B cell (primary cell): ENCODE results near the gene SRPX2. TPM values are rescaled to one million over a fixed set of nuclear protein-coding genes. Genes with fewer than 3 reads are reported as not detected.

Experiments
- ATAC-seq: fragments of 200-7000 bp; cut with Tn5 transposase; one replicate; pipeline ENCODE4 v1.10.0; 2021; ENCODE audit warnings: low read depth, mild to moderate bottlenecking, moderate number of reproducible peaks, moderate library complexity
- CTCF ChIA-PET: fragments of 350-600 bp; sonication (Branson Sonifier 250); formaldehyde crosslinking; loops from one replicate; lab custom pipeline; 2021; ENCODE audit warnings: antibody characterized with exemption, inconsistent platforms; lab: Charles Lee
- POLR2A ChIA-PET: fragments of 350-600 bp; sonication (Branson Sonifier 250); formaldehyde crosslinking; loops from one replicate; lab custom pipeline; 2021; ENCODE audit warnings: antibody characterized with exemption; lab: Charles Lee
- DNase-seq: peaks from one replicate; pipeline ENCODE4 v3.0.0; 2013
- H2AFZ ChIP-seq: 2 replicates; pipeline ENCODE4 v1.6.1; 2012; ENCODE audit warnings: mild to moderate bottlenecking, low read depth, low read length; ENCODE audit not compliant: insufficient read depth, poor library complexity, severe bottlenecking
- H3K27ac ChIP-seq, 2 donors: 1 replicate in 1 of 2; 2 replicates in 1 of 2; pipeline ENCODE4 v1.5.1; 2012 to 2013; ENCODE audit warnings: low read length in 2 of 2, mild to moderate bottlenecking in 2 of 2, moderate library complexity in 1 of 2
- H3K27me3 ChIP-seq, 4 experiments: fragments of 200-600 bp in 1 of 4; sonication (generic) in 1 of 4; replicated peaks in 1 of 4; 1 replicate in 2 of 4; 2 replicates in 2 of 4; pipeline versions ENCODE4 v1.6.1 to v1.7.0; 2013 to 2016; ENCODE audit warnings: low read length in 3 of 4, mild to moderate bottlenecking in 2 of 4, mixed read lengths in 1 of 4, moderate library complexity in 1 of 4; ENCODE audit not compliant: insufficient read depth in 4 of 4, control insufficient read depth in 3 of 4; ENCODE audit errors: control extremely low read depth in 1 of 4
- H3K36me3 ChIP-seq, 2 experiments: replicated peaks in 1 of 2; 1 replicate in 1 of 2; 2 replicates in 1 of 2; pipeline versions ENCODE4 v1.6.1 to v1.7.1; 2013; ENCODE audit warnings: low read length in 1 of 2; ENCODE audit not compliant: insufficient read depth in 2 of 2, control insufficient read depth in 1 of 2; ENCODE audit errors: control extremely low read depth in 1 of 2, extremely low read depth in 1 of 2
- H3K4me1 ChIP-seq, 2 donors: fragments of 200-600 bp in 1 of 2; sonication (generic) in 1 of 2; 1 replicate in 1 of 2; 2 replicates in 1 of 2; pipeline versions ENCODE4 v1.5.1 to v1.6.1; 2013 to 2017; ENCODE audit warnings: low read length in 2 of 2; ENCODE audit not compliant: control insufficient read depth in 2 of 2, insufficient read depth in 2 of 2
- H3K4me2 ChIP-seq: replicated peaks from 2 replicates; pipeline ENCODE3; 2012; ENCODE audit warnings: mild to moderate bottlenecking, low read depth, low read length; ENCODE audit not compliant: poor library complexity, severe bottlenecking
- H3K4me3 ChIP-seq, 5 experiments: fragments of 200-600 bp in 1 of 5; sonication (generic) in 1 of 5; 1 replicate in 3 of 5; 2 replicates in 2 of 5; pipeline versions ENCODE4 v1.5.1 to v1.7.0; 2011 to 2016; ENCODE audit warnings: low read length in 4 of 5, mild to moderate bottlenecking in 4 of 5, low read depth in 2 of 5, control low read depth in 1 of 5, moderate library complexity in 1 of 5; ENCODE audit not compliant: insufficient read depth in 1 of 5; ENCODE audit errors: control extremely low read depth in 1 of 5, extremely low read depth in 1 of 5
- H3K79me2 ChIP-seq: fragments of 200-600 bp; sonication (generic); one replicate; pipeline ENCODE4 v1.6.0; 2016; ENCODE audit warnings: low read length; ENCODE audit not compliant: control insufficient read depth, insufficient read depth
- H3K9ac ChIP-seq: fragments of 200-600 bp; sonication (generic); 2 replicates; pipeline ENCODE4 v1.6.1; 2017; ENCODE audit warnings: mild to moderate bottlenecking, low read length, moderate library complexity
- H3K9me3 ChIP-seq, 3 donors: one replicate each; pipeline versions ENCODE4 v1.6.1 to v1.7.1; 2013; ENCODE audit warnings: low read length in 2 of 3; ENCODE audit not compliant: control insufficient read depth in 2 of 3, insufficient read depth in 1 of 3; ENCODE audit errors: control extremely low read depth in 1 of 3
- H4K20me1 ChIP-seq: 2 replicates; pipeline ENCODE4 v1.6.0; 2012; ENCODE audit warnings: mild to moderate bottlenecking, low read length; ENCODE audit not compliant: insufficient read depth, control insufficient read depth, poor library complexity, severe bottlenecking
- H3K27ac Mint-ChIP-seq: one replicate; pipeline ENCODE4 v1.8.0; 2021; ENCODE audit warnings: mixed read lengths
- H3K27me3 Mint-ChIP-seq: one replicate; pipeline ENCODE4 v1.8.0; 2021; ENCODE audit warnings: mixed read lengths
- H3K4me1 Mint-ChIP-seq: one replicate; pipeline ENCODE4 v1.8.0; 2021; ENCODE audit warnings: mixed read lengths
- H3K4me3 Mint-ChIP-seq: one replicate; pipeline ENCODE4 v1.8.0; 2021; ENCODE audit warnings: mixed read lengths
- H3K9me3 Mint-ChIP-seq: one replicate; pipeline ENCODE4 v1.8.0; 2022; ENCODE audit warnings: mixed read lengths; ENCODE audit not compliant: insufficient read depth
- EZH2 ChIP-seq: IDR thresholded peaks from 2 replicates; pipeline ENCODE4 v1.6.1; 2012; ENCODE audit warnings: borderline replicate concordance, low read depth, mild to moderate bottlenecking, moderate library complexity, low read length; ENCODE audit not compliant: insufficient read depth, poor library complexity, severe bottlenecking
- WGBS: methylation state at CpG from one replicate; pipeline ENCODE4 v1.1.5; 2013; ENCODE audit warnings: missing lambda C conversion rate; ENCODE audit not compliant: insufficient coverage; 5-methylcytosine and 5-hydroxymethylcytosine counted together
- intact Hi-C: fragments of 100-400 bp; cut with micrococcal nuclease; formaldehyde crosslinking; loops from one replicate; pipeline ENCODE4 v1.10.0; 2022
- polyA plus RNA-seq: library from polyadenylated mRNA; depleted of rRNA; stranded (reverse); fragments of >200 nt; gene quantifications from 2 replicates; pipeline ENCODE4 v1.2.3, GENCODE V29; 2012
- total RNA-seq, 2 donors: library from RNA; stranded (reverse); fragments of 120-200 nt in 1 of 2; gene quantifications; 1 replicate in 1 of 2; 2 replicates in 1 of 2; pipeline versions ENCODE4 v1.2.3 to v1.2.4, GENCODE V29; 2013 to 2022
- TF ChIP-seq, protein P1 (sequence below): fragments of 200-600 bp; IDR thresholded peaks from one replicate; pipeline ENCODE4 v1.8.0; 2022; ENCODE audit warnings: antibody characterized with exemption, mild to moderate bottlenecking

The SRPX2 gene
- total and polyA plus RNA-seq, 2 donors (not counting 1 experiment from before 2014, with no cell fraction given), result not detected

DNA sequence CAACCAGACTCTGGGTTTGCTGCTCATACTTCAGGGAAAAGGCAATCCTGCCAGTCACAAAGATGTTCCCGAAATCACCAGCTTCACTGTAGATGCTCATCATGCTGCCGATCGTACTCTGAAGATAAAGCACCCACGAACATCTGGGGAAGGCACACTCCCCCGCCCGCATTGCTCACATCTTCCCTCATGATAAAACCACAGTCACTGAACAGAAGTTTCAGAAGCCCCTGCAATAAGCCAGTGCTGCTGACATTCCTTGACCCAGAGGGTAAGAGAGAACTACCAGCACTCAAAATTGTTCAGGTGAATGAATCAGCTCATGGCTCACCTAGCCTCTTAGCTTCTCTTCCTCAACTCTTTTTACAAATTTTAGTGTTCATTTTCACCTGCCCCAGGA, 43.1 kb downstream of the SRPX2 start:
- no peaks in the 10 kb centered on the region for H4K20me1 ChIP-seq
- Mint-ChIP-seq H3K27ac (peak overlapping the region; percentile 54), H3K27me3 (no peaks in the 10 kb centered on the region), H3K4me3 (peak overlapping the region; percentile 30), H3K9me3 (no peaks in the 10 kb centered on the region), H3K4me1 (peaks cover 30% of the 10 kb centered on the region)
- peak overlapping the region in 1 of 5 experiments; percentile 12 for H3K4me3 ChIP-seq
- intact Hi-C loops, result loop anchor here (2.0 kb wide), 1 partner anchor 600 kb away; no protein-coding TSS in a partner anchor
- peak overlapping the region; percentile 48 for H3K4me2 ChIP-seq
- H3K4me1 ChIP-seq, result peaks cover 26 to 28% of the 10 kb centered on the region in 2 donors
- H3K27me3 ChIP-seq, result no peaks in the 10 kb centered on the region
- ChIA-PET CTCF (interaction anchor here (0.9 to 7.4 kb wide), 7 partner anchors 8 to 518 kb away, joined by 3 to 171 read pairs (median 4); no protein-coding TSS in a partner anchor), POLR2A (no interaction called here)
- no peaks in the 10 kb centered on the region for H3K9me3 ChIP-seq
- peak overlapping the region; percentile 25 to 50 for H3K27ac ChIP-seq
- H3K9ac ChIP-seq, result peak overlapping the region; percentile 14
- peak; percentile 33 for DNase-seq
- 0% methylated on average over 4 of the region's 6 CpGs for WGBS
- TF ChIP-seq EZH2, result no peak
- TF ChIP-seq, protein P1, sequence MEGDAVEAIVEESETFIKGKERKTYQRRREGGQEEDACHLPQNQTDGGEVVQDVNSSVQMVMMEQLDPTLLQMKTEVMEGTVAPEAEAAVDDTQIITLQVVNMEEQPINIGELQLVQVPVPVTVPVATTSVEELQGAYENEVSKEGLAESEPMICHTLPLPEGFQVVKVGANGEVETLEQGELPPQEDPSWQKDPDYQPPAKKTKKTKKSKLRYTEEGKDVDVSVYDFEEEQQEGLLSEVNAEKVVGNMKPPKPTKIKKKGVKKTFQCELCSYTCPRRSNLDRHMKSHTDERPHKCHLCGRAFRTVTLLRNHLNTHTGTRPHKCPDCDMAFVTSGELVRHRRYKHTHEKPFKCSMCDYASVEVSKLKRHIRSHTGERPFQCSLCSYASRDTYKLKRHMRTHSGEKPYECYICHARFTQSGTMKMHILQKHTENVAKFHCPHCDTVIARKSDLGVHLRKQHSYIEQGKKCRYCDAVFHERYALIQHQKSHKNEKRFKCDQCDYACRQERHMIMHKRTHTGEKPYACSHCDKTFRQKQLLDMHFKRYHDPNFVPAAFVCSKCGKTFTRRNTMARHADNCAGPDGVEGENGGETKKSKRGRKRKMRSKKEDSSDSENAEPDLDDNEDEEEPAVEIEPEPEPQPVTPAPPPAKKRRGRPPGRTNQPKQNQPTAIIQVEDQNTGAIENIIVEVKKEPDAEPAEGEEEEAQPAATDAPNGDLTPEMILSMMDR, result no peak
- ATAC-seq, result no peak
- H3K79me2 ChIP-seq, result no peaks in the 10 kb centered on the region
- no peak overlapping the region for H2AFZ ChIP-seq
- no peaks in the 10 kb centered on the region for H3K36me3 ChIP-seq

DNA sequence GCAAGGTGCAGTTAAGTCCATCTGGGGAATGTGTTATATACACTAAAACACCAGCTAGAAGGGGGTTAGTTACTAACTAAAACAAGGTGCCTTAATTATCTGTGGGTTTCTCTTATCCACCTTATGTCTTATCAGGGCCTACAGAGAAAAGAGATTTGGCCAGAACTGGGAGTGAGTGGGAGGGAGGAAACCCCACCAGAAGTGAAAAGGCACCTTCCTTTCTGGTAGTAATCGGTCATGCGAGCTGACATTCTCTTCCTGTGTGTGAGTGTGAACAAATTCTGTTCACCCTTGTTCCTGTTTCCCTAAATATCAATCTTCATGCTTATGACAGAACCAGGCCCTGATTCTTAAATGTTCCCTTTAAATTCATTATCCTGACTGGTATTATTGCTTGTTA, 43.5 kb downstream of the SRPX2 start:
- CTCF ChIA-PET, result interaction anchor here (0.9 to 7.4 kb wide), 8 partner anchors 8 to 518 kb away, joined by 3 to 171 read pairs (median 4); no protein-coding TSS in a partner anchor
- POLR2A ChIA-PET, result no interaction called here
- Histone ChIP-seq H3K9ac (peak overlapping the region; percentile 14), H3K4me2 (peak overlapping the region; percentile 48), H4K20me1 (no peaks in the 10 kb centered on the region), H3K27ac (peak overlapping the region; percentile 25 to 50), H3K4me3 (peak overlapping the region in 1 of 5 experiments; percentile 12), H3K27me3 (no peaks in the 10 kb centered on the region), H3K4me1 (peaks cover 26 to 28% of the 10 kb centered on the region in 2 donors), H3K9me3 (no peaks in the 10 kb centered on the region), H2AFZ (peak overlapping the region; percentile 45), H3K79me2 (no peaks in the 10 kb centered on the region), H3K36me3 (no peaks in the 10 kb centered on the region)
- ATAC-seq (peak; percentile 41), DNase-seq (peak; percentile 40)
- Mint-ChIP-seq H3K27ac (peak overlapping the region; percentile 54), H3K4me1 (peaks cover 30% of the 10 kb centered on the region), H3K9me3 (no peaks in the 10 kb centered on the region), H3K27me3 (no peaks in the 10 kb centered on the region), H3K4me3 (peak overlapping the region; percentile 30)
- no peak for TF ChIP-seq EZH2
- TF ChIP-seq, protein P1, result no peak
- intact Hi-C loops, result loop anchor here (2.0 kb wide), 1 partner anchor 599 kb away; no protein-coding TSS in a partner anchor
- no CpG with 5 or more reads among the region's 2 CpGs for WGBS
